Measurements from ENCODE around the gene GJA4.

The GJA4 gene

DNA sequence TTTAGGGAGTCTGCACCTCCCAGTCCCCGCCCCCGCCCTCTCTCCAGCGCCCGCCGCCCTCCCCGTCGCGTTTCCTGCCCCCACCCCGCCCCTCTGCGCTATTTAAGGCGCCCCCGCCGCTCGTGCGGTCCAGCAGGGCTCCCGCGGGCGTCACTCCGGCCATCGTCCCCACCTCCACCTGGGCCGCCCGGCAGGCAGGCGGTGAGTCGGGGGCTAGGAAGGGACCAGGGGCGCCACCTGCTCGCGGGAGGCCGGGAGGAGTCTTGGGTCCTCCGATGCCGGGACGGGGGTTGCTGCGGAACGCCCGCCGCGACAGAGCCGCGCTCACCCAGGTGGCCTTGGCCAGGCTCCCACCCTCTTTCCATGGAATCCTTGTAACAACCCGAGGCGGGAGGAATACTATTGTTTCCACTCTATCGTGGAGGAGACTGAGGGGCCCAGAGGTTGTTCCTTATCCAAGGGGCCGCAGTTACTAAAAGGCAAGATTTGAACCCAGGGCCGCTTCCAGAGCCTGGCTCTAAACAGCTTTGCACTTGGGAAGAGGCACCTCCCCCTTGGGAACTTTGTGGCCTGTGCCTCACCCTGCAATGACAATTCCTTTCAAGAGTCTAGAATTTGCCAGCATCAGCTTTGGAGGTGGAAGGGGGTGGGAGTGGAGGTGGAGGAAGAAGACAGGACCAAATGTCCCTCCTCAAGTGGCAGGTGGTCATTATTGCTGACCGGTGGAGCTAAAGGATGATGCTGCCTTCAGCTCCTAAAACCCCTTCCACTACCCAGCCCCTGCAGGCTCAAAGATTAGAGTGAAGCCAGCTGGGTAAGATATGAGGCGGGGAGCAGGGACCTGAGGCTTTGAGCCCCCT, at the start of gene GJA4:
Gene GJA4, plus strand, starts transcription at position 132 of the 860 bp plus-strand sequence. CDS start 1,215 bp downstream, outside the sequence.
- DNase-seq, result no peak

DNA sequence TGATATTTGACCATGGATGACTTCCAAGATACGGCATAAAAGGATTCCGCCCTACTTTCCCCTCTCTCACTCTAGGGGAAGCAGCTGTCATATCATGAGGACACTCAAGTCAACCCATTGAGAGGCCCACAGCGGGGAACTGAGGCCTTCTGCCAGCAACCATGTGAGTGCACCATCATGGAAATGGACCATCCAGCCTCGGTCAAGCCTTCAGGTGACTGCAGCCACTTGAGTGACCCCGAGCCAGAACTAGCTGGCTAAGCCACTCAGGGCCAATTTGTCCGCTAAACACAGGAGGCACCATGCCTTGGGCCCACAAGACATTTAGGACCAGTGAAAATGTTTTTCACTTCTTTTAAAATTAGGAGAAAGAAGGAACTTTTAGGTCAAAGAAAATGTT, 49.0 kb upstream of the GJA4 start:
- no peak for DNase-seq

DNA sequence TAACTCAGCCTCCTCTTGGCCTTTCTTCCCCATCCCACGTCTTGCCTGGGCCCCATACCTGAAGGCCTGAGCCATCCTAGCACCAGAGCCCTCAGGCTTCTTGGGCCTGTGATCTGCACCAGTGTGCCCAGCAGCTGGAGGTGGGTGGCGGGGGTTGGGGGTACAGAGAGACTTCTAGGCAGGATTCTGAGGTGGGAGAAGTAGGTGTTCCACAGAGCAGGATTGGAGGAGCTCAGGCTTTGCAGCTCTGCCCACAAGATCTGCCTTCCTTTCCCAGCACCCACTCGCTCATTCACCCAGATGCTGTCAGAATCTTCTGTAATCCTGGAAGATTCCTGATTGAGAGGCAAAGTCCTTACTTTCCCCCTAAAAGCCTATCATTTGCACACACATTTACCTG, 47.9 kb upstream of the GJA4 start:
- no peak for DNase-seq

DNA sequence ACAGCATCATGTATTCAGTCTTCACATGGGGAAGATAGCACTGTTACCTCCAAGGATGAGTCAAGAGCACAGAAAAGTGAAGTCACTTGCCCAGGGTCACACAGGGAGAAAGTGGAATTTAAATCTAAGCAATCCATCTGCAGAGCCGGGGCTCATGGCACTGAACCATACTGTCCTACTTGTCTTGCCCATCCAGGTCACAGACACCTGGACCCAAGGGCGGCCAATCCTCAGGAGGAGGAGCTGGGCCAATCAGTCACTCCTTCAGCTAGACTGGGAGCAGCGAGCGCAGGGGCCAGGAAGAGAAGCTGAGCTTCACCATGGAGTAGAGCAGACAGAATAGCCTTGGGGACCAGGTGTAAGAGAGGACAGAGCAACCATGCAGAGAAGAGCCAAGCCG, 47.1 kb upstream of the GJA4 start:
- DNase-seq, result no peak

DNA sequence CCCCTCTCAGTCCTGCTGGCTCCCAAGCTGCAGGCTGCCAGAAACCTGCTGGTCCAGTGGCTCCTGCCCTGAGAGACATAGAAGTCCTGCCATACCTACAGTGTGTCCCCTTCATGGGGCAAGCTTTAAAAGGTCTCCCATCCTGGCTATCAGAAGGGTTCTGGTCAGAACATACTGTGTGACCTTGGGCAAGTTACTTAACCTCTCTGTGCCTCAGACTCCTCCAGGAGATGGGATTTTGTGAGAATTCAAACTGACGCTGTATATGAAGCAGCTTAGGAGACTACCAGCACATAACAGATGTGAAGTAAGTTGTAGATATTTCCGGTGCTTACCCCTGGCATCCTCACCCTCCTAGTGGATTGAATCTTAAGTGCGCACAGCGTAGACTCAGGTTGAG, 46.7 kb upstream of the GJA4 start:
- DNase-seq, result no peak

DNA sequence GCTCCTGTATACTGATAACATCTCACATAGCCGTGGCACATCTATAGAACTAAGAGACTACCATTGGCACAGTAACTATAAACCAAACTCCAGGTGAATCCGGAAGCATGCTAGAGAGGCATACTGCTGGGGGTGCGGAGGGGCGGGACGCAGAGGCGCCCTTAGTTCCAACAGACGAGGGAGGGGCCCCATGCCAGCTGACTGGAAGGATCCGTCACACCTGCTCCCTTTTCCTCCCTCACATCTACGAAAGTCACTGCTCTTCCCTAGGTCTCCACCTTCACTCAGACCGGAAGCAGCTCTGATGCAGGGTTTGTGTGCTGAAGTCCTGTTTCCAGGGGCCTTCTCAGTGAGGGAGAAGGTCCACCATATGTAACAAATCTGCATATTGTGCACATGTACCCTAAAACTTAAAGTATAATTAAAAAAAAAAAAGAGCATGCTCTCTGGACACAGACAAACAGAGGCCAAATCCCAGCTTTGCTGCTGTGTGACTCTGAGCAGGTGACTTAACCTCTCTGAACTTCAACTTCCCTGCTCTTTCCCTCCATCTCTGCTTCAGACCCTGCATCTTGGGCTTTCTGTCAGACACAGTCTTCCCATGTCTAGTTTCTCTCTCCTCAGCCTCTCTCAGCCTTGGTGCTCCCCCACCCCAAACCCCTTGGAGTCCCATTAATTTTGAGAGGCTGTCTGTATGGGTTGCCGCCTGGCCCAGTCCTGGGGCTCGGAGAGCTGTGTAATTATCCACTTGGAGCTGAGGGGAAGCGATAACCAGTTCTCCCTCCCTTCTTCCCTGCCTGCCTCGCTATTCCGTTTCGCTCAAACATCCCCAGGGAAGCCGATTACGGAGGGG, 45.8 kb upstream of the GJA4 start:
- DNase-seq, result no peak

DNA sequence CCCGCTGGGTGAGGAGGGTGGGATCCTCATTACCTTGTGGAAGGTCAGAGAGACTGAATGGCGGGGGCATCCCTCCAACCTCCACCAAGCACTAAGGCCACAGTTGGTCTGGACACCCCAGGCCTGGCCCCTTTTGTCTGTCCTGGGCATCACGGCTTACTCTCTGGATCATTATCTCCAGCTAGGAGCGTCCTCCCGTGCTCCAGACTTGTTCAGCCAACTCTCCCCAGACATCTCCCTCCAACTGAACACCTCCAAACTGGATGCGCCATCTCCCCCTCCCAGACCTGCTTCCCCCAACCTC, 45.2 kb upstream of the GJA4 start:
- DNase-seq, result no peak

DNA sequence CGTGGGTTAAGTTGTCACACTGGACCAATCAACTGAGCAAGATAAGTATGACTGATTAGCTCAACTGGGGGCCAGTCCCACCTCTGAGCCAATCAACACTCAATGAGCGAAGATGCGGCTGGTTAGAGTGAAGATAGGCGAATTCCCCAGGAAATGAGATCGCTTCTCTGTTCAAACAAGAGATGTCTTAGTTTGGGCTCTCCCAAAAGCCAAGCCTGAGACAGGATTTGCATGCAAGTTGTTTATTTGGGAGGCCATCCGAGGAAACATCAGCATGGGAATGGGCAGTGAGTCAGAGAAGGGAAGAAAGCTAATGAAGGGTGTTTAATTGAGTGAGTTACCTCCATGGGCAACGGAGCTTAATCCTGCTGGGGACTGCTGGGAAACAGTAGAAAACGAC, 42.8 kb upstream of the GJA4 start:
- no peak for DNase-seq

DNA sequence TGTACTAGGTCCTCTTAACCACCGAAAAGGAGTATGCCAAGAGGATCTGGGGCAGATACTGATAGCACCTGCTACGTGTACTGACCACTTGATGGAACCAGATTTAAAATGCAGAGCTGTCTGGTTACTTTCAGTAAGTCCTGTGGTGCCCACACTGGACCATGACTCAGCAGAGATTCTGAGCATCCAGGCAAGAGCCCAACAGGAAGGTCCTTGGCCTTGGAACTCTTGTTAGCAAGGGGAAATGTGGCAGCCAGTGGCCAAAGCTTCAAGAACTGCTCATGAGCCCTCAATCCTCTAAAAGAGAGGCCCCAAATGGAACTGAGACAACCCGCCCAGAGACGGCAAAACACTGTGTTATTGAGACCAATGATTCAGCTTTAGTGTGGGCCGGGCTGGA, 42.2 kb upstream of the GJA4 start:
- DNase-seq, result no peak

DNA sequence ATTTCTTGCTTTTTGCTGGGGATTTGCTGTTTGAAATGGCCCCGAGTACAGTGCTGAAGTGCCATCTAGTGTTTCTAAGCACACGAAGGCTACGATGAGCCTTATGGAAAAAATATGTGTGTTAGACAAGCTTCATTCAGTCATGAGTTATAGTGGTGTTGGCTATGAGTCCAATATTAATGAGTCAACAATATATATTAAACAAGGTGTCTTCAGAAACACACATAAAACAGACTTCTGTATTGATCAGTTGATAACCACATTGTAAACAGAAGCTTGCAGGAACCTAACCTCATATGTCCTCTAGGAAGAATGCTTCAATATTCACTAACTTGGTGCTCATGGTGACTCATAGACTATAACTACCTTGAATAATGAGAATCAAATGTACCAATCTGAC, 39.6 kb upstream of the GJA4 start:
- DNase-seq, result no peak

DNA sequence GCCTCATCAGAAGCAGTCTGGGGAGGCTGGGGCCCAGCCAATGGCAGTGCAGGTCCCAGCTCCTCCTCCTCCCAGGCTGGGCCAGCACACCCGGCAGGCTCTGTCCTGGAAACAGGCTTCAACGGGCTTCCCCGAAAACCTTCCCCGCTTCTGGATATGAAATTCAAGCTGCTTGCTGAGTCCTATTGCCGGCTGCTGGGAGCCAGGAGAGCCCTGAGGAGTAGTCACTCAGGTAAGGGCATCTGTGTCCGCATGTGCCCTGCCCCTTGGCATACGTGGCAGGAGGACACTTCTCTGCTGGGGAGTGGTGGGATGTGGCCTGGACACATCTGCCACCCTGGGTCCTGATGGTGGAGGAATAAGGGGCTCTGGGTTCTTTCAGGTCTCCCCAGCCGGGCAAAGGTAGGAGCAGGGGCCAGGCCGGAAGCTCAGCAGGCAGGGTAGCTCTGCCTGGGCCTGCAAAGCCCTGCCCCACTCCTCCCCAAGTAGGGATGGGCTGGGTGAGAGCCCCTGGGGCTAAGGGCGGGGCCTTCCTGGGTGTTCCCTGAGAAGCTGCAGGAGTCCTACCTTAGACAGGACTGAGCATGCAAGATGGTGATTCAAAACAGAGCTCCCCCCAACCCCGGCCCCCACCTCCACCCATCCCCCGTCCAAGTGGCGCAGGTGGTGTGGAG, 37.7 kb upstream of the GJA4 start, which contains the start of gene GJB5:
Gene GJB5, plus strand, starts transcription at position 84 of the 674 bp plus-strand sequence. CDS start 2,284 bp downstream, outside the sequence.
- no peak for DNase-seq

DNA sequence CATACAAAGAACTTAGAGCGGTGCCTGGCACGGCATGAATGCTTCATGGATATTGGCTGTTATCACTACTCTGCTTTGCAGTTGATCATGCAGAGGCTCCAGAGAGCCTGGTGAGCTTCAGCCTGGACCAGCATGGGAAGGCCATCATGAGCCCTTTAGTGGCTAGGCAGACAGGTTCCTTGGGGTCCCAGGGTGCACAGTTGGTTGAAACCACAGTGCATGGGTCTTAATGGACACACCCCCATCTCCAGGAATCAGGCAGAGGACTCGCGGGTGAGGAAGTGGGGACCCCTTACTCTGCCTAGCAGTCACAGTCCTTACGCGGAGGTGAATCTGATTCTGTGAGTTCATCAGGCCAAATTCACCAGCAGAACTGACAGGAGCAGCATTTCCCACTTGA, 36.8 kb upstream of the GJA4 start:
- no peak for DNase-seq

DNA sequence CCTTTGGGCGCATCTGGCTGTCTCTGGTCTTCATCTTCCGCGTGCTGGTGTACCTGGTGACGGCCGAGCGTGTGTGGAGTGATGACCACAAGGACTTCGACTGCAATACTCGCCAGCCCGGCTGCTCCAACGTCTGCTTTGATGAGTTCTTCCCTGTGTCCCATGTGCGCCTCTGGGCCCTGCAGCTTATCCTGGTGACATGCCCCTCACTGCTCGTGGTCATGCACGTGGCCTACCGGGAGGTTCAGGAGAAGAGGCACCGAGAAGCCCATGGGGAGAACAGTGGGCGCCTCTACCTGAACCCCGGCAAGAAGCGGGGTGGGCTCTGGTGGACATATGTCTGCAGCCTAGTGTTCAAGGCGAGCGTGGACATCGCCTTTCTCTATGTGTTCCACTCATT, 35.4 kb upstream of the GJA4 start:
- DNase-seq, result no peak

DNA sequence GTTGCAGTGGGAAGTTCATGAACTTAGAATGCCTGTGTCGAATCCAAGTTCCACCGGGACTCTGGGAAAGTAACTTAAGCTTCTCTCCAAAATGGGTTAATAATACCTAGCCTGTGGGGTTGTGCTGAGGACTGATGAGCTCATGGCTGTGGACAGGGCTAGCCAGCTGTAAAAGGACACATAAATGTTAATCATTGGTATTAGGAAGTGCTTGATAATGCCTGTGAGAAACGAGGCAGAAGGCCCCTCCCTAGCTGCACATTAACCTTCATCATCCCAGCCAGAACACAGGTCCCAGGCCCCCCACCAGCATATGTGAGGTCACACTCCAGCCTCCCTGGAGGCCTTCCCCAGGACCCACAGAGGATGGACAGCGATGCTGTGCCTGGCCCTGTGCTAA, 34.0 kb upstream of the GJA4 start:
- DNase-seq, result no peak

DNA sequence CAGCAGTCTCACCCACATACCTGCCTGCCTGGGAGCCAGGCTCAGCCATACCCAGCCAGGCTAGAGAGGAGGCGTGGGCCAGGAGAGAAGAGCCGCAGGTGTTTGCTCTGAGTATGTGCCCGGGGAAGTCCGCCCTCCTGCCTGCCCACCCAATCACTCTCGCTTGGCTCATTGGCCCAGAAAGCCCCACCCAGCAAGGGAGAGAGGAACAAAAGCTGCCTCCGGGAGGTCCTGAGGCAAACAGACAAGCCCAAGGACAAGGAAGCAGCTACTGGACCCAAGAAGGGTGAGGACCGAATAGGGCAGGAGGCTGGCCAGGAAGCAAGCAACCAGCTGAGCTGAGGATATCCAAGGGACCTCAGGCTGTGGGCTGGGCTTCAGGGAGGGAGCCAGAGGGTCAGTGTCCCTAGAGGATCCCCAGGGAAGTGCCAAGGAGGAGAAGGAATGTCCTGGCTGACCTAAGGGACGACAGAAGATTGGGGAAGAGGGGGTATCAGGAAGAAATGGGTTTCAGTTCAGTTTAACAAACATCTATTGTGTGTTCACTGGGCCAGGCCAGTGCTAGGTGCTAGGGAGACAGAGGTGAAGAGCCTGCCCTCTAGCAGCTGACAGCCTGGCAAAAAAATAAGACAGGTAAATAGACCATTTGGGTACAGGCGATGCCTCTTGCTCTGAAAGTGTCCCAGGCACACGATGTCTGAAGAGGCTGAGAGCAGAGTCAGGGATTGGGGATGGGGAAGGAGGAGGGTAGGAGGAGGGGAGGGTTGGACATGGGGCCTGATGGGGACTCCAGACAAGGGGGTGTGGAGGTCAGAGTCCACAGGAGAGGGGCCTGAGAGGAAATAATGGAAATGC, 33.1 kb upstream of the GJA4 start, which contains the start of gene GJB4:
Gene GJB4, plus strand, starts transcription at position 238 of the 855 bp plus-strand sequence. CDS start 1,515 bp downstream, outside the sequence.
- no peak for DNase-seq

DNA sequence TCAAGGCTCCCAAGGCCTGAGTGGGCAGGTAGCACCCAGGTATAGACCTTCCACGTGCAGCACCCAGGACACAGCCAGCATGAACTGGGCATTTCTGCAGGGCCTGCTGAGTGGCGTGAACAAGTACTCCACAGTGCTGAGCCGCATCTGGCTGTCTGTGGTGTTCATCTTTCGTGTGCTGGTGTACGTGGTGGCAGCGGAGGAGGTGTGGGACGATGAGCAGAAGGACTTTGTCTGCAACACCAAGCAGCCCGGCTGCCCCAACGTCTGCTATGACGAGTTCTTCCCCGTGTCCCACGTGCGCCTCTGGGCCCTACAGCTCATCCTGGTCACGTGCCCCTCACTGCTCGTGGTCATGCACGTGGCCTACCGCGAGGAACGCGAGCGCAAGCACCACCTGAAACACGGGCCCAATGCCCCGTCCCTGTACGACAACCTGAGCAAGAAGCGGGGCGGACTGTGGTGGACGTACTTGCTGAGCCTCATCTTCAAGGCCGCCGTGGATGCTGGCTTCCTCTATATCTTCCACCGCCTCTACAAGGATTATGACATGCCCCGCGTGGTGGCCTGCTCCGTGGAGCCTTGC, 31.5 kb upstream of the GJA4 start:
- no peak for DNase-seq

DNA sequence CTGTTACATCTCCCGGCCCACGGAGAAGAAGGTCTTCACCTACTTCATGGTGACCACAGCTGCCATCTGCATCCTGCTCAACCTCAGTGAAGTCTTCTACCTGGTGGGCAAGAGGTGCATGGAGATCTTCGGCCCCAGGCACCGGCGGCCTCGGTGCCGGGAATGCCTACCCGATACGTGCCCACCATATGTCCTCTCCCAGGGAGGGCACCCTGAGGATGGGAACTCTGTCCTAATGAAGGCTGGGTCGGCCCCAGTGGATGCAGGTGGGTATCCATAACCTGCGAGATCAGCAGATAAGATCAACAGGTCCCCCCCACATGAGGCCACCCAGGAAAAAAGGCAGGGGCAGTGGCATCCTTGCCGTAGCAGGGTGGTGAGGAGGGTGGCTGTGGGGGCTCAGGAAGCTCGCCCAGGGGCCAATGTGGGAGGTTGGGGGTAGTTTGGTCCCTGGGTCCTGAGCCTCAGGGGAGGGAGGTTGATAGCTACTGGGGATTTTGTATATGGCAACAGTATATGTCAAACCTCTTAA, 31.0 kb upstream of the GJA4 start:
- no peak for DNase-seq

DNA sequence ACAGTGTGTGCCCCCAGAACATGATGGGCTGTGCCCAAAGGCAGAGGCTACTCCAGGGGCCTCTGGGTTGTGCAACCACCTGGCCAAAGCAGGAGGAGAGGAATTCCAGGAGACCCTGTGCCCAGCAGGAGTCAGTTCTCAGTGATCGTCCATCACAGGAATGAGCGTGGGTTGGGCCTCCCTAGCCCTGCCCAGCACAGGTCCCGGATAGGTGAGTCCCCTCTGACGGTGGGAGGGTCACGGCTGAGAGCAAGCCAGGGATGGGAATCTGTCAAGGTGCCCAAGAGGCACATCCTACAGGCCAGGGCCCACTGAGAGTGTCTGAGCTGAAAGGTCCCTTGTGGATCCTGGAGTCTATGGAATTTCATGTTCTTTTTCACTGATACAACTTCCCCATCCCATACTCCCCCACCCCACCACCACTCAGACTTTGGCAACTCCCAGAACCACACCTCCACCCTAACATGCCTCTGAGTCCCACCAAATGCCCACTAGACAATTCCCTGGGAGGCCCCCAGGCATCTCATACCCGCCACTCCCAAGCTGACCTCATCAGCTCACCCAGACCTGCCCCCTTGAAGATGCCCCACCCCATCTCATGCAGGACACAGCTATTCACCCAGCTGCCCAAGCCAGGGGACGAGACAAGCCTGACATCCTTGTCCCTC, 30.2 kb upstream of the GJA4 start:
- no peak for DNase-seq

DNA sequence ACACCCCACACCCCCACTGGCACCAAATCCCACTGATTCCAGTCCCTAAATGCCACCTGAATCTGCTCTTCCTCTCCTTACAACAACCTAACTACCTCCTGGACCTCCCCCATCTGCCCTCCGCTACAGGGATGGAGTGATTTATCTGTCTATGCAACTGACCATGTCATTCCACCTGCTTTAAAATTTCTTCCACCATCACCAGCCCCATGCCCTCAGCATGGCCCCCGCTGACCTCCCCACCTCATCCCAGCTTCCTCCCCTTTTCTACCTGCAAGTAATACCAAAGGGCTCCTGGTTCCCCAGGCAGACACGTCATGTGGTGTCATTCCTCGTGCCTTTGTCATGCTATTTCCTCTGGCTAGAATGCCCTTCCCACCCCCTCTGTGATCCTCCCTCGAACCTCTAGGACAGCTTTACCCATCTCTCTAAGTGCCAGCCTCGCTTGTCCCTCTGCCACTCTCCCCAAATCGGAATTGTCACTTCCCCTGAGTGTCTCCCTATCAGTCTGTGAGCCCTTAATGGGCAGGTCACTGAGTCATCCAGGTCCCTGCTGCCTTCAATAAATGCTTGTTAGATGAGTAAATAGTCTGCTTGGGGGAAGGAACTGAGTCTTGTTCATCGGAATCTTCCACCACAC, 29.5 kb upstream of the GJA4 start:
- DNase-seq, result no peak

DNA sequence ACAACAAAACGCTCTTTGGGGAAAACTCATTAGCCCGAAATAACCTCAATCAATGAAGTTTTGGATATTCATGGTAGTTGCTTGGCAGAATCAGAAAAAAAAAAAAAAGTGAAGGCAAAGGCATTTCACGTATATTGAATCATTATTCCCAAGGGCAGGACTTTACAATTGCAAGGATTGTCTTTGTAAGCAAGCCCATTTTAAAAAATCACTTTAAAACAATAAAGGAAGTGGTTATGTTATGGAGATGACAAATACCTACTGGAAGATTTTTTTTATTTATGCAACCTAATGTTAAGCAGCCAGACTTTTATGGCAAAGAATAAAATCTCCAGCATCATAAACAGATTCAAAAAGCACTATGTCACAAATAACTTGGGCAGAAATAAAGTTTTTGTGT, 23.9 kb upstream of the GJA4 start:
- no peak for DNase-seq
